Astrocyte of the spinal cord (primary cell): Measurements from ENCODE around the gene CDKAL1.
A peak's percentile ranks its signal among the peaks of the same experiment; 100 is the strongest.

Experiments used
- DNase-seq: peaks from one replicate; pipeline ENCODE4 v3.0.0; 2011; ENCODE audit warnings: low read depth, low spot score
- H3K4me3 ChIP-seq: 2 replicates; pipeline ENCODE4 v1.5.1; 2011; ENCODE audit warnings: low read depth, mild to moderate bottlenecking, low read length, moderate library complexity
- in situ Hi-C: cut with HindIII; loops from 2 replicates; pipeline ENCODE4 v1.10.0; 2017; ENCODE audit warnings: low sequenced_read_pairs
- TF ChIP-seq, protein P1 (sequence below): IDR thresholded peaks from 2 replicates; pipeline ENCODE4 v1.5.1; 2012; ENCODE audit warnings: low read depth, mild to moderate bottlenecking, low read length, inconsistent platforms

Gene CDKAL1

DNA sequence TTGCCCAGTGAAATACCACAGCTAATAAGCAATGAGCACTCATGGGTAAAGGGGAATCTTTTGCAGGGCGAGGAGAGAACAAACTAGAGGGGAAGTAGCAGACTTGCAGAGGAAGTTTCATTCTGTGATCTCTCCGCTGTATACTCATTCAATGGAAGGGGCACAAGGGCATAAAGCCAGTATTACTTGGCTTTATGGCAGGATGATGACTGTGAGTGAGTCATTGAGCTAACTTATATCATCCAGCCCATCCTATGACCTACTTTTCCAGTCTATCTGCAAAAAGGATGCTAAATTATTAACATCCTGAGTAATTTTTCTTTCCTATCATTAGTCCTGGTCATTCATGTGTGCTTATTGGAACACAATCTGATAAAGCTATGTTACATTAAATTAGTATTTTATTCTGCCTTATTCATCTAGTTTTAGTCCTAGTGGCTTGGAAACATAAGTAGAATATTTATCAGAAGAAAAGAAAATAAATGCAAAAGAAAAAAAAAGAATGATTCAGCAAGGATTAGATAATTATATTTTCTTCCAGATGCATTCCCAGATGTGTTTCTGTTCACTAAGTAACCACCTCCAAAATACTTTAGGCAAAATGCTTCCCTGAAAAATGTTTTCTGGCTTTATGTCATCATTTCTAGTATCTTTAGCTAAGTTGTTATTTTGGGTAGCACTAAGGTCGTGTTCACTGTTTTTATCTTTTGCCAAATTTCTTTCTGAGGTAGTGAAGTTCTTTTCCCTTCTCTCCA, 471.7 kb downstream of the CDKAL1 start:
- TF ChIP-seq, protein P1, sequence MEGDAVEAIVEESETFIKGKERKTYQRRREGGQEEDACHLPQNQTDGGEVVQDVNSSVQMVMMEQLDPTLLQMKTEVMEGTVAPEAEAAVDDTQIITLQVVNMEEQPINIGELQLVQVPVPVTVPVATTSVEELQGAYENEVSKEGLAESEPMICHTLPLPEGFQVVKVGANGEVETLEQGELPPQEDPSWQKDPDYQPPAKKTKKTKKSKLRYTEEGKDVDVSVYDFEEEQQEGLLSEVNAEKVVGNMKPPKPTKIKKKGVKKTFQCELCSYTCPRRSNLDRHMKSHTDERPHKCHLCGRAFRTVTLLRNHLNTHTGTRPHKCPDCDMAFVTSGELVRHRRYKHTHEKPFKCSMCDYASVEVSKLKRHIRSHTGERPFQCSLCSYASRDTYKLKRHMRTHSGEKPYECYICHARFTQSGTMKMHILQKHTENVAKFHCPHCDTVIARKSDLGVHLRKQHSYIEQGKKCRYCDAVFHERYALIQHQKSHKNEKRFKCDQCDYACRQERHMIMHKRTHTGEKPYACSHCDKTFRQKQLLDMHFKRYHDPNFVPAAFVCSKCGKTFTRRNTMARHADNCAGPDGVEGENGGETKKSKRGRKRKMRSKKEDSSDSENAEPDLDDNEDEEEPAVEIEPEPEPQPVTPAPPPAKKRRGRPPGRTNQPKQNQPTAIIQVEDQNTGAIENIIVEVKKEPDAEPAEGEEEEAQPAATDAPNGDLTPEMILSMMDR: no peak
- H3K4me3 ChIP-seq: no peak overlapping the region
- in situ Hi-C loops: no loop called here
- DNase-seq: peak; percentile 93

DNA sequence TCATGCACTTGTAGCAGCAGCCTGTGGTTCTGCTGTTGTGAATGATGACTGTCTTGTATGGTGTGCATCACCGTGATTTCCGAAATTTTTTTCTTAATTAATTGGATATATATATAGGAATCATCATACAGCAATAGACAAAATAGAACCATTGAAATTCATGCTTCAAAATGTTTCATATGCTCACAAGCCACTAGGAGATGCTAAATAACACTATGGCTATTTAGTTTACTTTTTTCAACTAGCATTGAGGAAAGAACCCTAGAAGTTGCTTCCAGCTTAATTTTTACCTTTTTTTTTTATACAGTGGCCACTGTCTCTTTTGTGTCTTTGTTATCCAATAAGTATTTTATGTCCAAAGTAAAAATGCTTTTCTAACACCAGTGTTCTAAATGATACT, 485.4 kb downstream of the CDKAL1 start:
- TF ChIP-seq, protein P1: peak; percentile 39
- in situ Hi-C loops: no loop called here
- peak; percentile 29 for DNase-seq
- no peak overlapping the region for H3K4me3 ChIP-seq

DNA sequence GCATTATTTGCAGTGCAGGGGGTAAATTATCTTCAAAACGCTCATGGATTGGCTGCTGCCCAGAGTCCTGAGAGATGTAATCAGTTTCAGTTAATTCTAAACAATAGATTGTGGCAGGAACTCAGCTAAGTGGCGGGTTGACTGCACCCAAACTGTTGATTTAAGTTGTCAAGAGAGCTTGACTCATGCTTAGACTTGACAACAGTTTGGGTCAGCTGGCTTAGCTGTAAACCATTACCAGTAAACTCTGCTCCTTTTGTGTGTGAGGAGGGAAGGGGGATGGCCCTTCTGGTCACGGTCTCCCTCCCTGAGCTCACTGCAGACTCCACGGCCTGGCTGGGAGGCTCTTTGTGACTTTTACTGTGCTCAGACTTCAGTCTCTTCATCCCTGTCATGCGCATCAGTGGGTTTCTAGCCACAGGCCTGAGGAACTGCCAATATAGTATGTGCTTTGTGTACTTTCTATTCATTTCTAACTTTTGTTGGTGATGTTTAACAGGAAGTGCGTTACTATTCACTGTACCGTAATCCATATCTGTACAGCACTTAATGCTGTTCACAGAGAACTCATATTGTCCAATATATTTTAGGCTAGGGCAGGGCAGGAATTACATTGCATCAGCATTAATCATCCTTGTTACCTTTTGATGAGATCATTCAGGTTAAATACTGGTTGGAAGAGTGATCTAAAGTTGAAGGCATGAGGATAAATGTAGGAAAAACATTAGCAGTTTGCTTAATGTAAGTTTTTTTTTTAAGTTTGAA, 488.3 kb downstream of the CDKAL1 start:
- DNase-seq: peak; percentile 86
- H3K4me3 ChIP-seq: no peak overlapping the region
- in situ Hi-C loops: no loop called here
- TF ChIP-seq, protein P1: no peak

DNA sequence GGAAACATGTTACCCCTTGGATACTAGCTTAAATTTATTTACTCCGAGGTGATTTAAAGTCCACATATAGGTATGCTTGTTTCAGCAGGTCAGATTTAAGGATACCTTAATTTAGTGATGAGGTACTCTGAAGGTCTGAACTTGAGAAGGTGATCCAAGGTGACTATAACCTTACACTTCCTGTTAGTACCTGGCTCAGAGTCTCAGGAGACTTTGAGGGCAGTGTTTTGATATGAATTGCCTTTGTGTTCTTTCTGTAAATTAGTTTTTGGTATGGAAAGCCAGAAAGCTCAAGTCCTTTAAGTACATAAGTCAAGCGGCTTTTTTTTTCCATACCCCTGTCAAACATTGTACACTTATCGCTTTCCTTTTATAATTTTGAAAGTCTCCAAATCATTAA, 489.0 kb downstream of the CDKAL1 start:
- DNase-seq: no peak
- no peak overlapping the region for H3K4me3 ChIP-seq
- TF ChIP-seq, protein P1: no peak
- in situ Hi-C loops: no loop called here

DNA sequence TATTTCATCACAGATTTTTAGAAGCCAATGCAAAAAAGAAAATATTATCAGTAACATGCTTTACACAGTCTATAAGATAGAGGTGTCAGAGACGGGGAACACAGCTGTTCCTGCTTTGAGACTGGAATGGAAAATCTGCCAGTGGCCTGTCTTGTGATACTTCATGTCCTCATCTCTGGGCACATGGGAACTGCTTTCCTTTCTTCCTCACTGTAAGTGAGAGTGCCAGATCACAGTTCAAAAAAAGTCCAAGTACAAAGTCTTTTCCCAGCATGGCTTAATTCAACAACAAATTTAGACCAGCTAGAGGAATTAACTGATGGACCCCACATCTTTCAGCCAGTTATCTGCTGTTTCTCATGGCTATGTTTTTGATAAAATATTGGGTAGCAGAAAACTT, 490.4 kb downstream of the CDKAL1 start:
- DNase-seq: no peak
- no peak overlapping the region for H3K4me3 ChIP-seq
- TF ChIP-seq, protein P1: no peak
- in situ Hi-C loops: no loop called here

DNA sequence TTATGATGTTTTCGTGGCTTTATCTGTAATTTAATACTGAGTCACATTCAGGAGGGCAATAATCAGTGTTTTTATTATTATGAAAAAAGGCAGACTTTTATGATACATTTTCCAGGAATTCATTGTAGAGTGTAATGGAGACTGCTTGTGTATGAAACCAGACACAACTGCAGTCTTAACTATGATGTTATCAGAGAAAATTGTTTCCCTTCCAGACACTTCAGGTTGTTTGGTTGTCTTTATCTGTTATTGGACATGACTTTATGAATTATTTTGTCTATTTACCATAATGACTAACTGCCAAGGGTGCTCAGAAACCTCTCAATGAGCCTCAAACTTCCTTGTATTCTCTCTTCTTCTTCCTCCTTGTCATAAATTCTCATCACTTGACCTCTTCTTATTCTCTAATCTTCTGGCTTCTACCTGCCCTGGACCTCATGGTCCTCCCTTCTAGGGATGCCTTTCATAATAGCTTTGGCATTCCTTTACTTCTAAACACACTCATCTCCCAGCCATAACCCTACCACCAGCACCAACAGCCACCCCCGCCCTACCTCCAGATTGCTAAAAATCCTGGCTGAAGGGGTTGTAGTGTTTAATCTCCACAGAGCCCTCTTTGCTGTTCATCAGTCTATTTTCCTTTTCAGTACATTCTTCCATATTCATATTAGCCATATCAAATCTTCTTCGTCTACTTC, 492.5 kb downstream of the CDKAL1 start:
- in situ Hi-C loops: no loop called here
- TF ChIP-seq, protein P1: no peak
- no peak overlapping the region for H3K4me3 ChIP-seq
- DNase-seq: peak; percentile 52
